Measurements from ENCODE around the gene TMEM14C. TPM values are rescaled to one million over a fixed set of nuclear protein-coding genes. Genes with fewer than 3 reads are reported as not detected.

The TMEM14C gene
- total RNA-seq, 4 donors from 2014 or later = 140 to 178 (median 166) TPM

DNA sequence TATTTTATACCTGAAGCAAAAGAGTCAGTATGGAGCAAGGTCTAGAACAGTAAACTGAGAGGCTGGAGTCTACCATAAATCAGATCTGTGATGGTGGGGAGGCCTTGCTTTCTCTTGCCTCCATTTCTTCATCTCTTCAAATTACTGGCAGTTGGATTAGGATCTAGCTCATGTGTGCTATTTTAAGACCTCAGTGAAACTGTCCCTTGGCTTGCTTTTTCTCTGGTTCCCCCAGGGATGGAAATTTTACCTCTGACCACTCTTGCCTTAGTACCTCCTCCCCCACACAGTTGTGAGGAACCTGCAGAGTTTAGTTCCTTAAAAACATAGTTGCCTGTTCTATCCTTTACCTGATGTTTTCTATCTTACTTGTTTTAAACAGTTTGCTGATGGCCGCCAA, 33.2 kb downstream of the TMEM14C start:
- TF ChIP-seq, protein P1, sequence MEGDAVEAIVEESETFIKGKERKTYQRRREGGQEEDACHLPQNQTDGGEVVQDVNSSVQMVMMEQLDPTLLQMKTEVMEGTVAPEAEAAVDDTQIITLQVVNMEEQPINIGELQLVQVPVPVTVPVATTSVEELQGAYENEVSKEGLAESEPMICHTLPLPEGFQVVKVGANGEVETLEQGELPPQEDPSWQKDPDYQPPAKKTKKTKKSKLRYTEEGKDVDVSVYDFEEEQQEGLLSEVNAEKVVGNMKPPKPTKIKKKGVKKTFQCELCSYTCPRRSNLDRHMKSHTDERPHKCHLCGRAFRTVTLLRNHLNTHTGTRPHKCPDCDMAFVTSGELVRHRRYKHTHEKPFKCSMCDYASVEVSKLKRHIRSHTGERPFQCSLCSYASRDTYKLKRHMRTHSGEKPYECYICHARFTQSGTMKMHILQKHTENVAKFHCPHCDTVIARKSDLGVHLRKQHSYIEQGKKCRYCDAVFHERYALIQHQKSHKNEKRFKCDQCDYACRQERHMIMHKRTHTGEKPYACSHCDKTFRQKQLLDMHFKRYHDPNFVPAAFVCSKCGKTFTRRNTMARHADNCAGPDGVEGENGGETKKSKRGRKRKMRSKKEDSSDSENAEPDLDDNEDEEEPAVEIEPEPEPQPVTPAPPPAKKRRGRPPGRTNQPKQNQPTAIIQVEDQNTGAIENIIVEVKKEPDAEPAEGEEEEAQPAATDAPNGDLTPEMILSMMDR (IDR thresholded peaks at IDR 0.05; ENCODE audit: low read depth) = no peak

DNA sequence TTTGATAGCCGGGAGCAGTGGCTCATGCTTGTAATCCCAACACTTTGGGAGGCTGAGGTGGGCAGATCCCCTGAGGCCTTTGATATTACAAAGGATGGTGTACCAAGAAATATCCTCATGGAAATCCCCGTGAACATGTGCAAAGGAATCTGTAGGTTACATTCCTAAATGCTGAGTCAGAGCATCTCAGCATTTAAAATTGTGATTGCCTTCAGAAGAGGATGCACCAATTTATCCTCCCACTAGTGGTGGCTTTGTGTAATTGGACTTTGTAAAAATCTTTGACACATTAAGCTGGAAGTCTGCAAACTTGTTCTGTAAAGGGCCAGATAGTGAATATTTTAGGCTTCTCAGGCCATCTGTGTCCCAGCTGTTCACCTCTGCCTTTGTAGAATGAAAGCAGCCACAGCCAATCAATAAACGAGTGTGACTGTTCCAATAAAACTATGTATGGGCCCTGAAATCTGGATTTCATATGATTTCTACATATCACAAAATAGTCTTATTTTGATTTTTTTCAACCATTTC, 36.5 kb downstream of the TMEM14C start:
- TF ChIP-seq, protein P1 (IDR thresholded peaks at IDR 0.05; ENCODE audit: low read depth) = no peak

DNA sequence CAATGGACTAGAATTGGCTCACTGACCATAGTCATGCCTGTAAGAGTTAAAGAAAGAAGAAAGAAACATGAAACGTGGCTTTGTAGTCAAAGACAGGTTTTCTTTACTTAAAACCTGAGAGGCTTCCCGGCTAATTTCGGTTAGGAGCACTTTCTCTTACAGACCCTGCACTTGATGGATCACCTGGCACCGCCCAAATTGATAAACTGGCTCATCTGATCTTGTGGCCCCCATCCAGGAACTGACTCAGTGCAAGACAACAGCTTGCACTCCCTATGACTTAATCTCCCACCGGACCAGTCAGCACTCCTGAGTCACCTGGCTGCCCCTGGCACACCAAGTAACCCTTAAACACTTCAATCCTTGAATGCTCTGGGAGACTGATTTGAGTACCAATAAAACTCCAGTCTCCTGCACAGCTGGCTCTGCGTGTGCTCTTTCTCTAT, 37.0 kb downstream of the TMEM14C start:
- TF ChIP-seq, protein P1 (IDR thresholded peaks at IDR 0.05; ENCODE audit: low read depth) = no peak

DNA sequence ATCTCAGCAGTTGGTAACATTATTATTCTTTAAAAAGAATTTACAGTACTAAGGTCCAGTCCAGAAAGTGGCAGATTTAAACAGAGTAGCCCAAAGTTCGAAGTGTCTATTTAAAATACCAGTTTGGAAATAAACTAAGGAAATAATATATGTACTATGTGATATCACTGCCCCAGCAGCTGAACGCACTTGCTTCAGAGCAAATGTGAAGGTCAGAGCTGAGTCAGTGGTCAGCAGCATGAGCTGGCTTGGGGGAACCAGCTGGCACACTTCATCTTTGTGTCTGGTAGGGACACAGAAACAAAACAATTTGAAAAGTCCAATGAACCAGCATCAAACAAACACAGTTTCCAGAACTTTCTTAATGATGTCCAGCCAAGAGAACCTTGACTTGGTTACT, 40.1 kb downstream of the TMEM14C start:
- TF ChIP-seq, protein P1 (IDR thresholded peaks at IDR 0.05; ENCODE audit: low read depth) = no peak

DNA sequence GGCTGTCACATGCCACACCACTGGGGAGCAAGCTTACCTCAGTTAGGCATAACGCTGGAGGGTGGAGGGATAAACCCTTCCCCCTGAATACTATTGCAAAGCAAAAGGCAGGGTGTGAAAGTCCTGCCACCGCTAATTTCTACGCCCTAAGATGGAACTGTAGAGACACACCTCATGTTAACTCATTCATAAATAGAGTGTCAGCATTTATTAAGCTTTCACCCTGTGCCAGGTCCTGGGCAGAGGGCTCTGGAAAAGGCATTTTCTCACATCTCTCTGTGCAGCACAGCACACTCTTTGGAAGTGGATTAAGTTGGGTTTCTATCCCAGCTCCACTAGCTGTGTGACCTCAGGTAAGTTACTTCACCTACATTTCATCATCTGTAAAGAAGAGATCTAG, 46.5 kb downstream of the TMEM14C start:
- TF ChIP-seq, protein P1 (IDR thresholded peaks at IDR 0.05; ENCODE audit: low read depth) = no peak

DNA sequence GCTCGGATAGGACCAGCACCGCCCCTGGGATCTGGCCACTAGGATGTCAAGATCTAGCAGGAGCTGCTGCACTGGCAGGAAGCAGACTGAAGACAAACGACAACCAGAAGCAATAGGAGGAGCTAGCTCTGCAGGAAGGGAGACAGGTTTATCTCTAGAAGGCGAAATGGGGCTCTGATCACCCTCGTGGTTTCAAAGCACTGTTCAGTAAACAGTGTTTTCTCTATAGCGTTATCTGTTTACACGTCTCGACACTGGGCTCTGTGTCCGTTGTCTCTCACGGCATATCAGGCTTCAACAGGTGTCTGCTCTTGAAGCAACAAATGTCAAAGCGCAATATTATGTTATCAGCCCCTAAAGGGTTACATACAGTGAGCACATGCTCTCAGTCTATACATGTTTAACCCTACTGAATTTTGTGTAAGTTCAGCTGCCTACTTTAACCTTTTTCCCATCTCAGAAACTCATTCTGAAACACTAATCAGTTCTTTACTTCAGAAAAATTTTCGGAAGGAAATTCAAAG, 48.6 kb downstream of the TMEM14C start:
- TF ChIP-seq, protein P1 (IDR thresholded peaks at IDR 0.05; ENCODE audit: low read depth) = no peak

DNA sequence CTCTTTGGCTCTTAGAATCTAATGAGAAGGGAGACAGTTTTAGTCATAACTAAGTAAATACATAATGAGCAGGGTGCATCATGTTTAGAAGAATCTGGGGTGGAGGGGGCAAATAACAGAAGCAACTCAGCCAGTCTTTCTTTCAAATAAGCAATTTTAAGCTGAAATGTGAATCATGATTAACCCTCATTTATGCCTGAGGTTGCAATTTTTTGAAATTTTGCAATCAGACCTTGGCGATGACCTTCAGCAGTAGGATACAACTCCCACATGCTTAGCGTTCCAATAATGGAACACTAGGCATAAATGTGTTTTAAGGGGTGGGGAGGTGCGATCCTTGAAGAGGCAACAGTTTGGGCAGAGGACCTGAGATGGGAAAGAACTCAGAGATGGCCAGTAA, 55.4 kb downstream of the TMEM14C start:
- TF ChIP-seq, protein P1 (IDR thresholded peaks at IDR 0.05; ENCODE audit: low read depth) = no peak

All from subcutaneous adipose tissue (tissue), 4 donors.